HCT116 (cell line): ENCODE data around the gene TTLL5. TPM values are rescaled to one million over a fixed set of nuclear protein-coding genes. Genes with fewer than 3 reads are reported as not detected.

Experiments used
- ATAC-seq: fragments of 200-7000 bp; cut with Tn5 transposase; 2 replicates; pipeline ENCODE4 v1.9.1; 2020; ENCODE audit warnings: mild to moderate bottlenecking, moderate library complexity
- BruUV-seq: library from RNA; stranded (reverse); fragments of 400-500 nt; replicated peaks from 2 replicates; lab custom pipeline; 2021; lab: Mats Ljungman, UMichigan
- CTCF ChIA-PET: fragments of 300-600 bp; sonication (Branson Sonifier 250); formaldehyde crosslinking; loops from one replicate; lab custom pipeline; 2021; ENCODE audit warnings: antibody characterized with exemption; lab: Charles Lee
- POLR2A ChIA-PET: fragments of 300-600, 350-600 bp; sonication (Branson Sonifier 250); formaldehyde crosslinking; loops from one replicate; lab custom pipeline; 2021; ENCODE audit warnings: antibody characterized with exemption; lab: Charles Lee
- RAD21 ChIA-PET, 2 experiments: fragments of 300-600 bp; sonication (Branson Sonifier 250); formaldehyde crosslinking; loops; one replicate each; lab custom pipeline; 2023; ENCODE audit warnings: low total read pairs in 2 of 2; ENCODE audit not compliant: uncharacterized antibody in 2 of 2, unreplicated experiment in 2 of 2, low non-redundant PET in 1 of 2; lab: Charles Lee
- DNase-seq: peaks from one replicate; pipeline ENCODE4 v3.0.0-alpha.2; 2010; ENCODE audit warnings: low read depth, low spot score
- H2AFZ ChIP-seq: fragments of 200-600 bp; shearing (Covaris generic), sonication (generic); 2 replicates; pipeline ENCODE4 v1.6.1; 2017; ENCODE audit warnings: low read depth, mixed run types, mixed read lengths, antibody characterized with exemption, low read length; ENCODE audit not compliant: poor library complexity, severe bottlenecking
- H3K27ac ChIP-seq: 2 replicates; pipeline ENCODE4 v1.5.1; 2012; ENCODE audit warnings: low read depth, low read length
- H3K27me3 ChIP-seq: fragments of 200-600 bp; sonication (generic); 2 replicates; pipeline ENCODE4 v1.6.1; 2016; ENCODE audit warnings: mixed run types, low read length, mixed read lengths; ENCODE audit not compliant: insufficient read depth
- H3K36me3 ChIP-seq, 2 experiments: fragments of 200-500 bp in 1 of 2; fragments of 200-600 bp in 1 of 2; sonication (Bioruptor generic) in 1 of 2; sonication (generic) in 1 of 2; 2 replicates each; pipeline versions ENCODE4 v1.5.1 to v1.6.1; 2014 to 2016; ENCODE audit warnings: low read length in 2 of 2, inconsistent platforms in 1 of 2, mixed read lengths in 1 of 2, mixed run types in 1 of 2; ENCODE audit not compliant: insufficient read depth in 2 of 2, control insufficient read depth in 1 of 2
- H3K4me1 ChIP-seq, 2 experiments: fragments of 200-600 bp in 1 of 2; sonication (generic) in 1 of 2; 2 replicates each; pipeline versions ENCODE4 v1.5.1 to v1.6.1; 2012 to 2017; ENCODE audit warnings: low read length in 2 of 2, inconsistent platforms in 1 of 2, mild to moderate bottlenecking in 1 of 2, mixed read lengths in 1 of 2, mixed run types in 1 of 2, moderate library complexity in 1 of 2; ENCODE audit not compliant: insufficient read depth in 2 of 2, control insufficient read depth in 1 of 2
- H3K4me2 ChIP-seq: fragments of 200-600 bp; sonication (generic); 2 replicates; pipeline ENCODE4 v1.6.1; 2017; ENCODE audit warnings: mixed run types, low read length, mixed read lengths
- H3K4me3 ChIP-seq, 2 experiments: fragments of 200-600 bp in 1 of 2; sonication (generic) in 1 of 2; replicated peaks in 1 of 2; 2 replicates each; pipeline ENCODE4 v1.5.1; 2011 to 2016; ENCODE audit warnings: low read length in 2 of 2, control low read depth in 1 of 2, low read depth in 1 of 2, mild to moderate bottlenecking in 1 of 2, mixed read lengths in 1 of 2, mixed run types in 1 of 2
- H3K79me2 ChIP-seq: fragments of 200-600 bp; sonication (generic); 2 replicates; pipeline ENCODE4 v1.6.1; 2017; ENCODE audit warnings: mild to moderate bottlenecking, mixed run types, low read length, moderate library complexity, mixed read lengths; ENCODE audit not compliant: insufficient read depth
- H3K9ac ChIP-seq: fragments of 200-600 bp; sonication (generic); 2 replicates; pipeline ENCODE4 v1.6.1; 2016; ENCODE audit warnings: low read length, mixed read lengths
- H3K9me2 ChIP-seq: fragments of 200-600 bp; sonication (generic), shearing (Covaris generic); 2 replicates; pipeline ENCODE4 v1.6.1; 2017; ENCODE audit warnings: mixed run types, mild to moderate bottlenecking, moderate library complexity; ENCODE audit not compliant: insufficient read depth
- H3K9me3 ChIP-seq, 2 experiments: fragments of 200-500 bp in 1 of 2; fragments of 200-600 bp in 1 of 2; sonication (Bioruptor generic) in 1 of 2; sonication (generic) in 1 of 2; 2 replicates each; pipeline ENCODE4 v1.6.1; 2014 to 2017; ENCODE audit warnings: low read length in 2 of 2, mixed read lengths in 2 of 2, inconsistent platforms in 1 of 2, low read depth in 1 of 2, mild to moderate bottlenecking in 1 of 2, mixed run types in 1 of 2, moderate library complexity in 1 of 2; ENCODE audit not compliant: control insufficient read depth in 1 of 2, insufficient read depth in 1 of 2
- H4K20me1 ChIP-seq: fragments of 200-600 bp; sonication (generic), shearing (Covaris generic); 2 replicates; pipeline ENCODE4 v1.6.1; 2017; ENCODE audit warnings: mixed run types, mild to moderate bottlenecking, moderate library complexity; ENCODE audit not compliant: insufficient read depth
- ATF3 ChIP-seq: IDR thresholded peaks from 2 replicates; pipeline ENCODE4 v1.6.1; 2012
- CEBPB ChIP-seq: IDR thresholded peaks from 2 replicates; pipeline ENCODE4 v1.6.1; 2012; ENCODE audit warnings: low read depth
- CTCF ChIP-seq, 3 experiments: fragments of 200-600 bp in 1 of 3; sonication (generic) in 1 of 3; IDR thresholded peaks in 2 of 3; conservative IDR thresholded peaks in 1 of 3; 2 replicates each; pipeline ENCODE4 v1.5.1; 2012 to 2017; ENCODE audit warnings: low read depth in 2 of 3, low read length in 2 of 3, antibody characterized with exemption in 1 of 3, borderline replicate concordance in 1 of 3, control low read depth in 1 of 3, mild to moderate bottlenecking in 1 of 3, mixed read lengths in 1 of 3, mixed run types in 1 of 3, moderate library complexity in 1 of 3; ENCODE audit not compliant: insufficient read depth in 1 of 3
- EZH2 ChIP-seq: fragments of 200-600 bp; sonication (generic); IDR thresholded peaks from 2 replicates; pipeline ENCODE4 v1.6.1; 2017; ENCODE audit warnings: antibody characterized with exemption, mixed run types
- EZH2phosphoT487 ChIP-seq: fragments of 200-600 bp; IDR thresholded peaks from 2 replicates; pipeline ENCODE4 v1.6.1; 2018; ENCODE audit warnings: antibody characterized with exemption, borderline replicate concordance
- FOSL1 ChIP-seq: IDR thresholded peaks from 2 replicates; pipeline ENCODE4 v1.6.1; 2012; ENCODE audit warnings: low read depth
- POLR2A ChIP-seq: IDR thresholded peaks from 2 replicates; pipeline ENCODE4 v1.7.0; 2011; ENCODE audit warnings: borderline replicate concordance; ENCODE audit not compliant: insufficient read depth, insufficient read length; ENCODE audit errors: extremely low read depth
- POLR2AphosphoS5 ChIP-seq: IDR thresholded peaks from 2 replicates; pipeline ENCODE4 v1.6.1; 2011; ENCODE audit warnings: mild to moderate bottlenecking, low read depth, low read length, moderate library complexity
- RAD21 ChIP-seq: IDR thresholded peaks from 2 replicates; pipeline ENCODE4 v1.6.1; 2012; ENCODE audit warnings: low read depth, mild to moderate bottlenecking
- SRF ChIP-seq: IDR thresholded peaks from 2 replicates; pipeline ENCODE4 v1.6.1; 2012; ENCODE audit warnings: low read depth
- TCF7L2 ChIP-seq: IDR thresholded peaks from 2 replicates; pipeline ENCODE4 v1.7.0; 2011; ENCODE audit warnings: borderline replicate concordance, inconsistent platforms; ENCODE audit not compliant: insufficient read depth, insufficient read length; ENCODE audit errors: extremely low read depth
- YY1 ChIP-seq: IDR thresholded peaks from 2 replicates; pipeline ENCODE4 v1.6.1; 2011; ENCODE audit warnings: low read length, low read depth, moderate library complexity, mild to moderate bottlenecking; ENCODE audit not compliant: insufficient replicate concordance; ENCODE audit errors: extremely low read depth
- ZNF274 ChIP-seq: fragments of 200-500 bp; sonication (Bioruptor generic); IDR thresholded peaks from 2 replicates; pipeline ENCODE4 v1.6.1; 2014; ENCODE audit warnings: mild to moderate bottlenecking, low read depth, low read length, inconsistent platforms
- intact Hi-C: fragments of 100-400 bp; cut with micrococcal nuclease; formaldehyde crosslinking; loops from 2 replicates; pipeline ENCODE4 v1.10.0; 2022
- total RNA-seq: library from RNA; stranded (reverse); gene quantifications from one replicate; pipeline ENCODE4 v1.2.1, GENCODE V29; 2021; ENCODE audit not compliant: unreplicated experiment

The TTLL5 gene
- total RNA-seq, 1 experiment from 2014 or later: 26.2 TPM

GRCh38 chr14:75783184-75783583, 122.1 kb downstream of the TTLL5 start:
- ATAC-seq: no peak
- no peaks in the 10 kb centered on the region for H4K20me1 ChIP-seq
- ChIA-PET RAD21 (no interaction called here), CTCF (no interaction called here), POLR2A (no interaction called here)
- intact Hi-C loops: no loop called here
- H3K9me2 ChIP-seq: no peaks in the 10 kb centered on the region
- H3K79me2 ChIP-seq: no peaks in the 10 kb centered on the region
- no peak overlapping the region for H3K9ac ChIP-seq
- H3K9me3 ChIP-seq: no peaks in the 10 kb centered on the region
- no TSS peak for BruUV-seq
- no peak overlapping the region for H3K27ac ChIP-seq
- no peak overlapping the region for H3K4me2 ChIP-seq
- H3K4me1 ChIP-seq: no peaks in the 10 kb centered on the region
- H2AFZ ChIP-seq: no peak overlapping the region
- H3K4me3 ChIP-seq: no peak overlapping the region
- DNase-seq: no peak
- H3K36me3 ChIP-seq: 0 out of 4 replicates have a peak, but pooled peaks cover 0 to 4% of the 10 kb centered on the region in 2 experiments
- H3K27me3 ChIP-seq: no peaks in the 10 kb centered on the region
- TF ChIP-seq CTCF (IDR thresholded peaks at IDR 0.05 in 2 of 3, conservative IDR thresholded peaks at IDR 0.05 in 1 of 3; ENCODE audit: borderline replicate concordance in 1 of 3, insufficient read depth in 1 of 3, low read depth in 2 of 3, low read length in 2 of 3): no peak
- TF ChIP-seq EZH2: no peak
- no peak for TF ChIP-seq POLR2AphosphoS5
- TF ChIP-seq YY1: no peak
- no peak for TF ChIP-seq POLR2A
- no peak for TF ChIP-seq ZNF274
- TF ChIP-seq SRF: no peak
- no peak for TF ChIP-seq CEBPB
- TF ChIP-seq RAD21: no peak
- no peak for TF ChIP-seq ATF3
- no peak for TF ChIP-seq EZH2phosphoT487
- TF ChIP-seq FOSL1: no peak
- no peak for TF ChIP-seq TCF7L2
